Stimulated activated CD4-positive, alpha-beta T cell treated with anti-CD3 and anti-CD28 coated beads, Interleukin-4, amount 100 ng/mL, for 48 hours (primary cell): ENCODE results near the gene RAB8A.

Experiments used
- DNase-seq, 2 donors: peaks; one replicate each; pipeline ENCODE4 v3.0.0-alpha.2; 2020; ENCODE audit warnings: low read depth in 2 of 2

RAB8A gene

DNA sequence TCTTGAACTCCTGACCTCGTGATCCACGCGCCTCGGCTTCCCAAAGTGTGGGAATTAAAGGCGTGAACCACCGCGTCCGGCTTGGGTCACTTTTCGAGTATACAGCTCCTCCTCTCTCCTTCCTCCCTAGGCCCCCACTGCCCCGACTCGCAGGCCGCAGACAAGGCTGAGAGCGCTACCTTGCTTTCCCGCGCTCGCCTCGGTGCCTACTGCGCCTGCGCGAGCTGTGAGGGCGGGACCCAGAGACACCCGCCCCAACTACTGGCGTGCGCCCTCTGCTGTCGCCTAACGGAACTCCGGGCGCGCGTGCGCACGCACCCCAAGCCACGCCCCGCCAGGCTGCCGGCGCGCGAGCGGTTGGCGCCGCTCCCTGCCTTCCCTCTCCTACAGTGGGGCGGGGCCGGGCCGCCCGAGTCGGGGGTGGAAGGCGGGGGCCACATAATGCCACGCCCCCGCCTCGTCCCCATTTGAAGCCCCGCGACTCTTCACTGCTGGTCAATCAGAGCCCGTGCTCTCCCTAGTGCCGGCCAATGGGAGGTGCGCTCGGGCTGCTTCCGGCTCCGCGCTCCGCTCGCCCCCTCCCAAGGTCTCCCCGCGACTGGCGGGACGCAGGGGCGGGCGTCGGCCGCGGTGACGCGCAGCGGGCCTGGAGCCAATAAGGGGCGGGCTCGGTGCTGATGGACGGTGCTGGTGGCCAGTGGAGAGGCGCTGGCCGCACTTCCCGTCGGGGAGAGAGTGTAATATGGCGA is at the start of gene RAB8A:
Gene RAB8A (plus strand): TSS at position 730 of the 749 bp plus-strand sequence. CDS start 13 bp downstream, at position 743.
- DNase-seq: peak; percentile 96 to 99

DNA sequence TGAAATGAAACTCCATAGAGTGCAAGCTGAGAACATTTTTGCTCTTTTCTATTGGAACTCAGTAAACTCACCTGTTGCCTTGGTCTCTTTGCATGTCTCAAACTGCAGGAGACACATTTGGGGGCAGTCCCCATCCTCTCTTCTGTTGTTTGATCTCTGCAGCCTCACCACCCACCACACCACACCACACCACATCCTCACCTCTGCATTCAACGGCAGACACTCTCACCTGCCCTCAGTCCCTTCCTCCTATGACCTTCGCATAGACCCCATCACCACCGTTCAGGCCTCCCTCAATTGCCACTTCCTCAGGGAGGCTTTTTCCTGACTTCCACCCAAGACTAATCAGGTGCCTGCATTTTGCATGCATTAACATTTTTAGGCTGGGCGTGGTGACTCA is 49.7 kb upstream of the RAB8A start:
- no peak for DNase-seq

GRCh38 chr19:16062789-16063188 is 48.9 kb upstream of the RAB8A start:
- peak; percentile 50 to 65 for DNase-seq

DNA sequence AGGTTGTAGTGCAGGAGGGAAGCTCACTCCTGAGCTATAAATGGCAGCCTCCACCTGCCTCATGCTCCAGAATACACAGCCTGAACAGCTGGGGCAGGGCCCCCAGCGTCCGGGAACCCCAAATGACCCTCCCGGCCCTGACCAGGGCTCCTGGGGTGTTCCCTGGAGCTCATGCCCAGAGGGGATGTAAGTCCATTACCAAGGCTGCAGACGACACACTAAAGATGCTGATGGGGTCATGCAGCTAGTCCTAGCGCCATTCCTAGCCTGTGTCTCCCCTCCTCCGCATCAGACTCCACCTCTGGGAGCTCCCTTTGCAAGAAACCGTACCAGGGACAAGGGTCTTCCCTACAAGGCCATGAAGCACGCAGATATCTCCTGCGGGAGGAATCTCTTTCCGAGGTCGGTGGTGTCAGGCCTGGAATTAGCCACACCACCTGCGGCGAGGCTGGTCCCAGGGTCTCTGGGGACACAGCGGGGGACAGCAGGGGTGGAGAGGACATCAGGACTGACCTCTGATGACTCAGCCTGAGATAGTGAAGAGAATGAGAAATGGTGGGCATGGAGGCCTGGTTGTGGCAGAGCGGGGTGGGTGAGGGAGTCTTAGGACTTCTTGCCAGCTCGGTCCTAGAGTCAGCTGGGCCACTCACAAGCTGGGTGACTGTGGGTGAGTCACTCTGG is 47.3 kb upstream of the RAB8A start:
- DNase-seq: no peak

GRCh38 chr19:16066611-16067104 is 45.0 kb upstream of the RAB8A start:
- peak in 1 of 2 donors; percentile 37 for DNase-seq

DNA sequence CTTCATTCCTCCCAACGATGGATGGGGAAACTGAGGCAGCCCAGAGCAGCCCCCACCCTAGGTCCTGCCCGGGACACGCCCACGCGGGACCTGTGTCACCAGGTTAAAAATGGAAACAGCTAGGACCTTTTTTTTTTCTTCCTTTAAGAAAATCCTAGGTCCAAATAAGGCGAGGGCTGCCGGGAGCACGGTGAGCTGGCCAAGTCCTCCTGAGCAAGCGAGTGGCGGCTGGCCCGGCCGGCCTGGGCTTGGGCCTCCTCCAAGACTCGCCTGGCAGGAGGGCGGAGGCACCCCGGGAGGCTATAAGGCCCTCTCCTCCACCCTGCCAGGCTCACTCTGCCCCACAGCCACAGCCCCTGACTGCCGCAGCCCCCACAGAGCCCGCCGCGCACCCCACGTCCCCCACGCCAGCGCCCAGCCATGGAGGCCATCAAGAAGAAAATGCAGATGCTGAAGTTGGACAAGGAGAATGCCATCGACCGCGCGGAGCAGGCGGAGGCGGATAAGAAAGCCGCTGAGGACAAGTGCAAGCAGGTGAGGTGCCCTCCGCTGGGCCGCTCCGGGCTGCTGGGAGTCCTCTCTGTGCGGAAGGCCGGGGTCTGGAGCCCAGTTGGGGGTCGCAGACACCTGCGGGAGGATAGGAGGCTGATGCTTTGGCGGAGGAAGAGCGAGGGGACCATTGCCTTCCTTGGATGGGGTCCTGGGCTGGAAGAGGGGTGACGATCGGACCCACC is 44.3 kb upstream of the RAB8A start:
- DNase-seq: no peak

GRCh38 chr19:16068696-16069259 is 42.9 kb upstream of the RAB8A start:
- DNase-seq: no peak

- DNase-seq: no peak
Observed at GRCh38 chr19:16069813-16070365, 41.8 kb upstream of the RAB8A start.

DNA sequence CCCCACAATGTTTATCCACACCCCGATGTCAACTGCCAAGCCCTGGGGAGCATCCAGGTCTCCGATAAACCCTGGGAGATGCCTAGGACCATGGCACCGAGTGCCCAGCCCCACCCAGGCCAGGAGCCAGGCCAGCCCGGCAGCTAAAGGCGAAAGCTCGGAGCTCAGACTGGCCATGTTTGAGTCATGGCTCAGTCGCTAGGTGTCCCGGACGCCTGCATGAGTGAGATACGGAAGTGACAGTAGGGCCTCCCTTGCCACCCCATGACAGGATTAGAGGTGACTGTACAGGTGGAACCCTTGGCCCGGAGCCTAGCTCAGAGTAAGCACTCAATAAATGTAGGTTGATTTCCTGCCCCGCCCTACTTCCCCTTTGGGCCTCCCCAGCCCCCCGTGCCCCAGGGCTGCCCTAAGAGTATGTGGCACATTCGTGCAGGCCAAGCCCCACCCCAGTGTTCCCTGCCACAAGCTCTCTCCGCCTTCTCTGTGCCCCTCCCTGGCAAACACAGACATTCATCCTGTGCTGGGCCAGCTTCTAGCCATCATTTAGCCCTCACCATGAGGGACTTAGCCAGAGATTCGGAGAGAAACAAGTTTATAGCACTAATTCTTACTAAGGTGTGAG is 41.2 kb upstream of the RAB8A start:
- peak; percentile 66 to 71 for DNase-seq

GRCh38 chr19:16071072-16071691 is 40.5 kb upstream of the RAB8A start:
- DNase-seq: no peak

DNA sequence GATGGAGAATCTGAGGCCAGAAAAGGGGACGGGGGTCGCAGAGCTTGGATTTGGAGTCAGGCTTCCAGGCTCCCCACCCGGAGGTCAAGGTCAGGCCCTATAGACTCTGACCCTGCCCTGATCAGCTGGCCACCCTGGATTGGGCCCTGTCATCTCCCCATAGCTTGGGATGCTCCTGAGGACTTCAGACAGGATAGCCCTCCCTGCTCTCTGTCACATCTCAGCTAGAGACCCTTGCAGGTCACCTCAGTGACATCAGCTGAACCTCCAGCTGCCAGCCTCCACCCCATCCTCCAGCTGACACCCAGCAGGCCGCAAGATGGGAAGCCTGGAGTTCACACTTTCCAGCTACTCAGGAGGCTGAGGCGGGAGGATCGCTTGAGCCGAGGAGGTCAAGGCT is 38.2 kb upstream of the RAB8A start:
- DNase-seq: no peak

- DNase-seq: no peak
Observed at GRCh38 chr19:16073988-16074387, 37.7 kb upstream of the RAB8A start.

- no peak for DNase-seq
Observed at GRCh38 chr19:16074488-16075365, 37.0 kb upstream of the RAB8A start.

GRCh38 chr19:16075430-16076153 is 36.1 kb upstream of the RAB8A start:
- DNase-seq: no peak

- DNase-seq: peak; percentile 86 to 87
Observed at GRCh38 chr19:16076154-16076957, 35.3 kb upstream of the RAB8A start, which contains the start of gene TPM4. Gene TPM4 (plus strand): TSS chr19:16076495. CDS start chr19:16076566, 71 bp downstream.

DNA sequence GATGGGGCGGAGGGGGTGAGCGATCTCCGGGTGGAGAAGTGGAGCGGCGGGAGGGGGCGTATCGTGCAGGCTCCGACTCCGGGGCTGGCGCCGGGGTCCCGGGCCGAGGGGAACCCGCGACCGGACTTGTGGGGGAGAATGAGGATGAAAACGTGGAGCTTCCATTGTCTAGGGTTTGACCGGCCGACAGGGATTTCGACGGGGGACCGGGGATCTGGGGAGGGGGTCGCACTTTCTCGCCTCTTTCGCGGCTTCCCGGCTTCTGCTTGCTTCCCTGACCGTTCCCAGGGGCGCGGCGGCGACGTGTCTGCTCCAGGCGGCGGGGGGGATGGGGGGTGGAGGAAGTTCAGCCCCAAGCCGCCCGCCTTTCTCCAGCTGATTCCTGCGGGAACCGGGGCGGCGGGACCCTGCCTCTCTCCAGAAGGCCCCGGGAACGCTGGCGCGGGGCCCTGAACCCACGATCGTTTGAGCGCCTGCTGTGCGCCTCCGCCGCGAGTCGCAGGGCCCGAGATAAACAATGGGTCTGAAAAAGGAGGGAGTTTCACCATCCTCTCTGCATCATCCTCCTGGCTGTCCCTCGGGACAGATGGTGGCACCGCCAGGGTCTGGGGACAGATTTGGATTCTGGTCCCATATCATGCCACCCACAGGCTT is 34.6 kb upstream of the RAB8A start:
- no peak for DNase-seq

- no peak for DNase-seq
Observed at GRCh38 chr19:16077984-16078758, 33.5 kb upstream of the RAB8A start.
